GM18511 (cell line): ENCODE measurements around the gene TBC1D1.
"Not testable (repeated sequence)": the region's sequence is repeated elsewhere in the genome, so short reads cannot be mapped to it uniquely, and the experiment has no call there.

Source experiments
- ATAC-seq: cut with Tn5 transposase; IDR thresholded peaks from one replicate; pipeline ENCODE4 v1.9.1; 2021; ENCODE audit warnings: mild to moderate bottlenecking, moderate library complexity; ENCODE audit not compliant: unreplicated experiment

TBC1D1 gene

DNA sequence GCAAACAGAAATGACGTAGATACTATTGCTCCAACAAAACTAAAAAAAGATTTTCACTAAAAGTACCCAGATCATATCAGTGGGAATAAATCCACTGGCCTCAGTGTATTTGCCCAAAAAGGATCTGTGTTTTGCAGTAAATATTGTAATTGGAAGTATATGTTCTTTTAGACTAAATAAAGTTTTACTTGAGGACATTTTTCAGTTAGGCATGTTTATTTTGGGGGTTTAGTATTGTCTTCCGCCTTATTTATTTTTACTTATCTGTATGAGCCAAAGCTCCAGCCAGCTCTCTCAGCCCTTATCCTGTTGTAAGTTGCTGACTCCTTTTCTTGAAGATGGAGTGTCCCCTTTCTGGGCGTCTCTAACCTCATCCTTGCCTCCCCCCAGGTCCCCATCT, 119.1 kb downstream of the TBC1D1 start:
- ATAC-seq, result no peak

DNA sequence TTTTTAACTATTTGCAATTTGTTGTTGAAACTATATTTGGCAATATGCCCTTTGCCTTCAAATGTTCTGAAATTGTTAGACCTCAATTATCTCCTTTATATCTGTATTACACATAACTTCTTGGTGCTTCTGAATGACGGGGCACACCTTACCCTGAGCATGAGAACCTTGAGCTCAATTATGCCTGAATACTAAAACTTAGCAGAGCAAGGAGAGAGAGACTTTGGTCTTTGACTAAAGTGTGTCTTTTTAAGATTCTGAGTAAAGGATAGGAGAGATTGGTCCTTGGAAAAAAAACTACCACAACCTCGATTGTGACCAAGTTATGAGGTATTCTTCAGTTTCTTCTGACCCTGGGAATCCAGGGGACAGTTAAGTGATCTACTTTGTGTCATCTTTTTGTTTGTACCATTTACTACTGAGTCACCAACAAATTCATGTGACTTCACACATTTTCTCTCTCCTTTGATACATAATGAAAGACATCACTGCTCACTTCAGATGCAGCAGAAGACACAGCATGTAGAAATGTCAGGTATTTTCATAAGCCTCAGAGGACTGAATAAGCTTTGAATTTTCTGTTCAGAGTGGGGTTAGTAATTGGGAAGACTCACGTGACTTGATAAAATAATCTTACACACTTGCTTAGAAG, 120.8 kb downstream of the TBC1D1 start:
- no peak for ATAC-seq

DNA sequence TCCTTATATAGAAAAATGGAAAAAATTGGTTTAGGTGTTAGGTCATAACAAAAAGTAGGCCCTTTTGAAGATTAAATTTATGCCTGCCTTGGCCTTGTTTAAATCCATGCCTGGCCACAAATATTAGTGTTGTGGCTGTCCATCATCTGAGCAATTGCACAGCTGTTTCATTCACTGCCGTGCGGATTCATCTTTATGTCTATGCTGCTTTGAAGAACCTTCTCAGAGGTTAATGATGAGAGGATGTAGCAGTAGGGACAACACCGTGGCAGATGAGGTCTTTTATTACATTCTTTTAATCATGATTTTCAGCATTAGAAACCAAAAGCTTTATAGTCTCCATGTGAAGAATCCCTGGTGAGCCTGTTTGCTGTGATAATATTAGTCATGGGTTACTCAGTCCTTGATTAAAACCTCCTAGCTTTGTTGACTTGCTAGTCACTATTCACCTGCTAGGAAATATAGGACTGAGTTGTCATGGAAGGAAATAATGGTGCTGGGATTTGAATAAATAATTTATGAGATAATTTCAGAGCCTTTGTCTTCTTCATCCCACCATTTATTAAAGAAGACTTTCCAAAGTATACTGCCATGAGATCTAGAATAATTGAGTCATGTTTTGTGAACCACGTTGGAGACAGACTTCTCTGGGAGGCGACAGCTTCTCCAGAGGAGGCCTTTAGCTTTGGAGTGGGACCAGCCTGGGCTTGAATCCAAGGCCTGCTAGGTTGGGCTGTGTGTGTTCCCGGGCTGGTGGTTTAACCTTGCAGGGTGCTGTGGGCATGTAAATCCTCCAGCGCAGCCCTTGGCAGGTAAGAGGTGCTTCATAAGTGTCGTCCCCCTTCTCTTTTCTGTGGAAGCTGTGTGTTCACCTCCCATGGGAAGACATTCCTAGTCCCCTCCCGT, 122.8 kb downstream of the TBC1D1 start:
- ATAC-seq, result no peak

DNA sequence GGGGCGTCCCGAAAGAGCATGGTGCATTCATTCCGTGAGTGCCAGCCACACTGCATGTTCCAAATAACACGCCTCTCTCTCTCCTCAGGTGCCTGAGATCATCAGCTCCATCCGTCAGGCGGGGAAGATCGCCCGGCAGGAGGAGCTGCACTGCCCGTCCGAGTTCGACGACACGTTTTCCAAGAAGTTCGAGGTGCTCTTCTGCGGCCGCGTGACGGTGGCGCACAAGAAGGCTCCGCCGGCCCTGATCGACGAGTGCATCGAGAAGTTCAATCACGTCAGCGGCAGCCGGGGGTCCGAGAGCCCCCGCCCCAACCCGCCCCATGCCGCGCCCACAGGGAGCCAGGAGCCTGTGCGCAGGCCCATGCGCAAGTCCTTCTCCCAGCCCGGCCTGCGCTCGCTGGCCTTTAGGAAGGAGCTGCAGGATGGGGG, 123.6 kb downstream of the TBC1D1 start:
- no peak for ATAC-seq

DNA sequence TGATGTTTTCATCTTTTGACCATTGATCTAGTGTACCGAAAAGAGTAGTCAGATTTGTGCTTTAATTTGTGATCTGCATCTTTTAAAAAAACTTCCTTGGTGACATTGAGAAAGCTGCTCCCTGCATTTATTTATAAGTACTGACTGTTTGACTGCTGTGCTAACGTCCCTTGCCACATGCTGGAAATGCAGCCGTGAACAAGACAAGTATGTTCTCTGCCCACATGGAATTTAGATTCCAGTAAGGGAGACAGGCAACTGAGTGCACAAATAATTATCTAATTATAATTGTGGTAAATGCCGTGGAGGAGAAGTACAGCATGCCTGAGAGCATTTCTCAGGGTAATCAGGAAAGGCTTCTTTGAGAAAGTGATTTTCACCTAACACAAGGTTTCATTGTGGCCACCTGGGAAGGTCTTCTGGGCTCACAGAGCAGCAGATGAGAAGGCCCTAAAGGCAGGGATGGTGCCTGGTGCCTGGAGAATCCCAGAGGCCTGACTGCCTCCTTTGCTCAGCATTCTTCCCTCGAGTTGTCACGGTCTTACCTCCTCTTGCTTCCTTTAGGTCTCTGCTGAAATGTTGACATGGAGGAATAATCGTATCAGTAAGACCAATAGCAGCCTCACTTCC, 125.1 kb downstream of the TBC1D1 start:
- no peak for ATAC-seq

DNA sequence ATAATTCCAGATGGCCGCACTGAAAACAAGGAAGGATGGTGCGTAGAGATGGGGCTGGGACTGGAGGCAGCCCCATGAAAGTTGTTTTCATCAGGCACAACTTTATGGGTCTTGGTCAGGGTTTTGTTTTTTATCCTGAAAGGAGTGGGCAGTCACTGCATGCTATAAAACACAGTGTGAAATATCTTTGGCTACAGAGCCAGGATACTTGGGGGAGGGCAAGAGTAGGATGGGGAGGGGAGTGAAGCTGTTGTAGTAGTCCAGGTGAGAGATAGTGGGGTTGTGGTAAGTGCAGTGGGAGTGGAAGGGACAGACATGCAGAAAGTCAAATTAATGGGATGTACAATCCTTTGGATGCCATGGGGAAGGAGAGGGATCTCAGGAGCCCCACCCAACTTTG, 125.8 kb downstream of the TBC1D1 start:
- no peak for ATAC-seq

DNA sequence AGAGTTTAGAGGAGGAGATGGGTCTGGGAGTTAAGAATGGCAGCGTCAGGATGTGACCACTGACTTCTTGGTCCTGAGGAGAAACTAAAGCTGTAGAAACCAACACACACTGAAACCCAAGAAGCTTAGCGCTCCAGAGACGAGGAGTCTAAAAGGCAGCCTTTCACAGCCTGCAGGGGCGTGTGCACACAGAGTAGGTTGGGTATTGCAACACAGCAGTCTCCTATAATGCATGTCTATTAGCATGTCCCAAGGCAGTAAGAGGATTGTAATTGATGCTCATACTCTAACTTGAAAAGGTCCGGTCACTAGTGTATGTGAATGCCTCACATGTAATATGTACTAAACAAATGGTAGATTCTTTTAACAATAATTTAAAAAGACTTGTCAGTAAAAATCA, 126.7 kb downstream of the TBC1D1 start:
- no peak for ATAC-seq

DNA sequence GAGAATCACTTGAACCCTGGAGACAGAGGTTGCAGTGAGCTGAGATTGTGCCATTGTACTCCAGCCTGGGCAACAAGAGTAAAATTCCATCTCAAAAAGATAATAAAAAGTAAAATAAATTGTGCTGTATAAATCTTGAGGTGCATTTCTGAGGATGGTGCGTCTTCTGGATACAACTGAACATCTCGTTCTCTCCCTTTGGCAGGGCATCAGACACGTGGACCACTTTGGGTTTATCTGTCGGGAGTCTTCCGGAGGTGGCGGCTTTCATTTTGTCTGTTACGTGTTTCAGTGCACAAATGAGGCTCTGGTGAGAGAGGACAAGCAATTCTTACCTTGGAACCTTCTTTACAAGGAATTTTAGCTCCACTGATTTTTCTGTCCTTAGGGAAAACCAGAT, 129.5 kb downstream of the TBC1D1 start:
- ATAC-seq, result no peak

DNA sequence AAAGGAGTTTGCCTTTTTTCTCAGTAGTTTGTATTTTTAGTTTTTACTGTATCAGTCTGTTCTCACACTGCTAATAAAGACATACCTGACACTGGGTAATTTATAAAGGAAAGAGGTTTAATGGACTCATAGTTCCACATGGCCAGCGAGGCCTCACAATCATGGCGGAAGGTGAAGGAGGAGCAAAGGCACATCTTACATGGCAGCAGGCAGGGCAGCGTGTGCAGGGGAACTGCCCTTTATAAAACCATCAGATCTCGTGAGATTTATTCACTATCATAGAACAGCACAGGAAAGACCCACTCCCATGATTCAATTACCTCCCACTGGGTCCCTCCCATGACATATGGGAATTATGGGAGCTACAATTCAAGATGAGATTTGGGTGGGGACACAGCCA, 130.1 kb downstream of the TBC1D1 start:
- ATAC-seq, result not testable (repeated sequence)

DNA sequence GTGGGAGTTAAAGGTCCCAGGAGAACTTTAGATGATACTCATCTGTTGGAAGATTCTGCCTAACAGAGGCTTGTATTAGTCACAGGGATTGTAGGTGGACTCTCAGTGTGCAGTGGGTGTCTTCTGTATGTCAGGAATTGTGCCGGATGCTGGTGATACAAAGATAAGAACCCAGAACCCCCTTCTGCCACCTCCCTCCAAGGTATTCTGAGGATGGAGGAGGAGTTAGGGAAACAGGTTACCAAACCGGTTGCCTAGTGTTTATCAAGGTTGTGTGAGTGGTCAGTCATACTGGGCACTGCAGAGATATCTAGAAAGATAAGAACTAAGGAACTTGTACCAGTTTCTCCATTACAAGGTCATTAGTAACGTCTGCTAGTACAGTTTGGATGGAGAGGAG, 130.9 kb downstream of the TBC1D1 start:
- ATAC-seq, result no peak

DNA sequence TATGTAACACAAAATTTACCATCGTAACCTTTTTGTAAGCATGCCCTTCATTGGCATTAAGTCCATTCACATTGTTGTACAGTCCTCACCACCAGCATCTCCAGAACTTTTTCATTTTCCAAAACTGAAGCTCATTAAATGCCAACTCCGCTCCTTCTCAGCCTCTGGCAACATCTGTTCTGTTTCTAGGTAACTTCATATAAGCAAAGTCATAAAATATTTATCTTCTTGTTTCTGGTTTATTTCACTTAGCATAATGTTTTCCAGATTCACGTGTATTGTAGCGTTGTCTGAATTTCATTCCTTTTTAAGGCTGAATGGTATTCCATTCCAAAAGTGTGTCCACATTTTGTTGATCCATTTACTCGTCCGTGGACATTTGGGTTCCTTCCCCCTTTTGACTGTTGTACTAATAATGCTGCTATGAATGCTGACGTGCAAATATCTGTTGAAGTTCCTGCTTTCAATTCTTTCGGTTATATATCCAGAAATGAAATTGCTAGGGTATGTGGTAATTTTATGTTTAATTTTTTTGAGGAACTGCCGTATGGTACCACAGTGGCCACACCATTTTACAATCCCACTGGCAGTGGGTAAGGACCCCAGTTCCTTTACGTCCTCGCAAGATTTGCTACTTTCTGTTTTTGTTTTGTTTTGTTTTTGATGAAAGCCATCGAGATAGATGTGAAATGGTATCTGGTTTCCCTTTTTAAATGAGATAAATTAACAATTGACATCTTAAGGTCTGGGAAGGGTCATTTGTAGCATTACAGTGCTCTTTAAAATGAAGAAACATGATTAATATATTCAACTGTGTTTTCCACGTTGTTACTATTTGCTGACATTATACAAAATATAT, 132.7 kb downstream of the TBC1D1 start:
- no peak for ATAC-seq

DNA sequence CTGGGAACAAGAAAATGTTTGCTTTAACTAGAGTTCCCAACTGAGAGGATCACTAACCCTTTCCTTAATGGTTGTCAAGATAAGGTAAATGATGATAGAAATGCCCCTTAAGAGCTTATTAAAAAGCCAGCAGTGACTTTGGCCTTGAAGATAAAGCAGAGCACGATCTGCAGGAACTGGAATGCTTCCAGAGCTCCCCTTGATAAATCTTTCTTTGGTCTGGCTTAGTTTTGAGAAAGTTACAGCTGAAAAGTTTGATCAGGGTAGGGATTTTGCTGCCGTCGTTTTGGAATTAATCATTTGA, 133.3 kb downstream of the TBC1D1 start:
- ATAC-seq, result no peak

DNA sequence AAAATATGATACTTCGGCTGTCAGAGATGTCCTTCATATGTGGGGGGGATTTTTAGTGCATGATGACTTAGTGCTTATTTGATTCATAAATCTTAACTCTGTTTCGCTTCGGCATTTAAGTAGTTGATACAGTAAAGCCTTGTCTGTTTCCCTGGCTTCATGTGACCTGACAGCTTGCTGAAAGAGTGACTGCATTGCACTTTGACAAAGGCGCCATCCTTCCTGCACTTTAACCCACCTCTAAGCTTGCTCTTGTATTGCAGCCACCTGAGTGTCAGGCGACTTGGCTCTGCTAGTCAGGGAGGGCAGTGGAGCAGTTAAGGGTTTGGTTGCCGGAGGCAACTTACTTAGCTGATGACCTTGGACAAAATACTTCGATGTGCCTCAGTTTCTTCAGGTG, 134.8 kb downstream of the TBC1D1 start:
- ATAC-seq, result no peak

DNA sequence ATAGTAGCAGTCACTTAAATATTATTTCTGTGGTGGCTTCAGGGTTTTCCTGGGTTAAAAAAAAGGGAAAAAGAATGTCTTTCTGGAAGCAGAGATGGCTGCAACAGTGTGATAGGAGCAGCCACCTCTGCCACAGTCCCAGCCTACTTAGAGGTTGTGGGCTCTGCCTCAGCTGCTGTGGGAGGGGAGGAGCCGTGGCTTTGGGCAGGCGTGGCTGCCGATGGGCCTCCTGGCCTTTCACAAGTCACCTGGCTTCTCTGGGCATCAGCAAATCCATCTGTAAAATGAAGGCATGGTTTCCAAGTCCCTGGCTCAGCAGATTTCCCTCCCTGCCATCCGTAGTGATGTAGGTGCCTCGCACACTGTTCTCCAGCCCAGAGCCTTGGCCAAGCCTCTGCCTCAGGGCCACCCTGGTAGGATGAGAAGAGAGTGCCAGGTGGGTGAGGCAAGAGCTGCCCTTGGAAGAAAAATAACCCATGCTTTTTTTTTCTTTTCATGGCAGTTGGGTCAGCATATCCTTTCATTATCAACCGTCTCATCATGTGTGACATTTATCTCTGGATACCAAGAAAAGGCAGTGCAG, 135.4 kb downstream of the TBC1D1 start:
- no peak for ATAC-seq

DNA sequence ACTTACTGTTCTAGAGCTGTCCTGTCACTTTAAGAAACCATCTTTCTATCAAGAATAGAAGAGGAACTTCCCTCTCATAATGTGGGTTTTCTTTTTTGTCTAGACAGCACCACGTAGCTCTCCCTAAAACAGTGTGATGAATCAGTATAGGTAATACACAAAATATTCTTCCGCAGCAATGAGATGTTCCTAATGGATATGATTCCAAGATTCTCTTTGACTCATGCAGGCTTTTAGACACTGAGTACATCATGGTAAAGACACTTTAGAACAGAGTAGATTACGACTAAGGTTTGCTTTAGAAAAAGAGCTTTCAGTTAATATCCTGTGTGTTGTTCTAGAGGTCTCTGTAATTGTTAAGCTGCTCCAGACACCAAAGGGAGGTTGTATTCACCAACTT, 139.1 kb downstream of the TBC1D1 start:
- ATAC-seq, result no peak

DNA sequence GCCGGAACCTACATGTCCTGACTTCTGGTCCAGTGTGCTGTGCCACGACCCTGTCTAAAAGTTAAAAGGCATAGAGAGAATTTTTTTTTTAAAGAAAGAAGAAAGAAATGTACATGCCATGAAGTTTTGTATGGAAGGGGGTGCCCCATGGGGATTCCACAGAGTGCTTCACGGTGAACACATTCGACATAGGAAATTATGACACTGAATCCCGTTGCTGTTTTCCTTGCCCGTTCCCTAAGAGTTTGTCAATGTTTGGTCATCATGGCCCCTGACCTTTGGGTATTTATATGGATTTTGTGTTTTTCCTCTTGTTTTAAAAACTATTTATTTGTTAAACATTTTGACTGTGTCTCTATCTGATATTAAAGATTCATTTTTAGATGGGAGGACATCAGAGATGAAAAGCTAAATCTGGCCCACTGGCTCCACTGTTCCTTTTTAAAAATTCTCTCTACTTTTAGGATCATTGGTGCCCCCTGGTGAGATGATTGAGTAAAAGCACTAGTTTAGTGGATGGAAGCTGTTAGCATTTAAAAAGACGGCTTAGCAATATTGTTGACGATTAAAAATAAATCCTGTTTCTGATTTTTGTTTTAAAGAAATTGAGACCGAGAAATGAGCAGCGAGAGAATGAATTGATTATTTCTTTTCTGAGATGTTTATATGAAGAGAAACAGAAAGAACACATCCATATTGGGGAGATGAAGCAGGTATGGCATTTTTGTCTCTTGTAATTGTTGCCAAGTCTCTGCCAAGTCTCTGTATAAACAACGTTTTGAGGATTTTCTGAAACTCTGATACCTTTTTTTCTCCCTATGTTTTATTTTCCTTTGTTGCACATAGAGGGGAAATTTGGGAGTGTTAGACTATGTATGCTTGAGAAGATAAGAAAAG, 144.3 kb downstream of the TBC1D1 start:
- no peak for ATAC-seq

DNA sequence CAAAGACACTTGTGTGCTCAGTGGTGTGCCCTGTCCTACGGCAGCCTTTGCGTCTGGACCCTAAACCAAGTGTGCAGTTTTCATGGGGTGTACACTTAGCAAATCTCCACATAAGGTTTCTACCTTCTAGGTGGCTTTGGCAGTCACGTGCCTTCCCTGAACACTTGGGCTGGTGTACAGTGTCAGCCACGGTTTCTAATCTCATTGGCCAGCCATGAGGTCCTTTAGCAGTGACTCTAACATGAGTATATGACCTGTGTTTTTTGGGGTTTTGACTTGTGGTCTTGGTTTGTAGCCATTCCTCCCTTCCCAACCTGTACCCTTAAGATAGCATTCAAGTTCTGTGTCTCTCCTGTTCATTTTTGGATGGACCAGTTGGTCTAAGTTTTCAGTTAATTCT, 145.7 kb downstream of the TBC1D1 start:
- no peak for ATAC-seq

DNA sequence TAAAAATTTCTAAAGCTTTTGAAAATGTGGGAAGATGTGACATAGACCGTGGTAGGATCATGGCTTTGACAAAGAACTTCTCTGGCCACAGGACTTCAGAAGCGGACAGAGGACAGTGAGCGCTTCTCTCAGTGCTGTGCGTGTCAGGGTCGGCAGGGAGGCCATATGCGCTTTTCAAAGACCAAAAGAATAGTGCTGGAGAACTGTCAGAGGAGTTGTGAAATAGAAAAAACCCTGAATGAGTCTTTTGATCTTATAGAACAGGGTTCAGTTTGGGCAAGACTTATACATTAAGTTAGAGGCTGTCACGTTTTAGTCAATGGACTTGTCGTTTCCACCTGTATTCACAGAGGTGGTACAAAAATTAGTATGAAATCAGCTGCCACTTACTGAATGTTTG, 146.7 kb downstream of the TBC1D1 start:
- no peak for ATAC-seq

DNA sequence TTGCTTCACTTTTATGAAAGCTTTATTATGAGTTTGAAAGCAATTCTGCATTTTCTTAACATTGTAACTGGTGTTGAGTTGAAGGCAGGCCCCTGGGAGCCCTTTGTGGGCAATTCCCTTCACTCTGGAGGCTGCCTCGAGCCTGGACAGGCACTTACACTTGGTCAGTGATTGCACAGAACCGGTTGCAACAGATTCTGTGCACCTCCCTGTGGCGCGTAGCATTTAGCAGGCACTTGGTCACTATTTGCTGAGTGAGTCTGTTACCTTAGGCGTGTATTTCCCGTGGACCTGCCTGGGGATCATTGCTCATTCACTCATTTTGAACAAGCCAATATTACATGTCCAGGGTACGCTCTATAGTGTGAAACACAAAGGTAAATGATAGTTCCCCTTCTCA, 149.7 kb downstream of the TBC1D1 start:
- ATAC-seq, result no peak

DNA sequence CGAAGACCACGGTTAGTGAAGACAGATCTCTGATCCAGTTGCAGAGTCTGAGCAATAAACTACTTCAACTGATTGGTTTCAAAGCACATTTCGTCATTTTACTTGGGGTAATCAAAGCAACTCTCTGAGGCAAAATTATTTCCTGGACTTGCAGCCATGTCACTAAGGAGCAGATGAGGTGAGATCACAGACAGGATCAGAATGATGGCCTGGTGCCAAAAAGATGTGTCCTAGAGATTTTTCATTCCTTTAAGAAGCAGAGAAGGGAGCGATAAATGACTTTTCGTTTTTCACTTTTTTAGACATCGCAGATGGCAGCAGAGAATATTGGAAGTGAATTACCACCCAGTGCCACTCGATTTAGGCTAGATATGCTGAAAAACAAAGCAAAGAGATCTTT, 153.2 kb downstream of the TBC1D1 start:
- no peak for ATAC-seq
